ENCODE measurements around the gene FOXR1. TPM values are rescaled to one million over a fixed set of nuclear protein-coding genes. Genes with fewer than 3 reads are reported as not detected.

The FOXR1 gene
- total and polyA plus RNA-seq, 8 donors = not detected

GRCh38 chr11:119029340-119030028, 57.9 kb downstream of the FOXR1 start:
- peak overlapping the region; percentile 77 to 87 (median 86) for H3K27ac ChIP-seq
- peaks cover 4 to 26% (median 11%) of the 10 kb centered on the region in 3 donors for H3K4me1 ChIP-seq
- FAIRE-seq (no peak), DNase-seq (peak; percentile 68 to 84 (median 81)), ATAC-seq (peak; percentile 51 to 72 (median 70))
- no peaks in the 10 kb centered on the region for H3K9me3 ChIP-seq
- H3K4me3 ChIP-seq = peak overlapping the region; percentile 40 to 76 (median 53)
- intact Hi-C loops (cut with DNase I) = no loop called here
- no peak for TF ChIP-seq CTCF (IDR thresholded peaks at IDR 0.05)
- H3K27me3 ChIP-seq = no peaks in the 10 kb centered on the region
- H3K36me3 ChIP-seq = peaks cover 0 to 12% (median 11%) of the 10 kb centered on the region in 3 donors
- WGBS, 2 donors = 10 to 12% methylated on average over 10 of the region's 10 CpGs

GRCh38 chr11:119030029-119030328, 58.4 kb downstream of the FOXR1 start:
- TF ChIP-seq CTCF (IDR thresholded peaks at IDR 0.05) = no peak
- 1% methylated on average over 13 of the region's 13 CpGs for WGBS, 2 donors
- Histone ChIP-seq H3K4me3 (peak overlapping the region; percentile 40 to 76 (median 53)), H3K27ac (peak overlapping the region; percentile 77 to 87 (median 86)), H3K36me3 (peaks cover 0 to 11% (median 6%) of the 10 kb centered on the region in 3 donors), H3K4me1 (peaks cover 4 to 26% (median 11%) of the 10 kb centered on the region in 3 donors), H3K27me3 (no peaks in the 10 kb centered on the region), H3K9me3 (no peaks in the 10 kb centered on the region)
- ATAC-seq = no peak
- DNase-seq = peak in 1 of 6 donors; percentile 38
- intact Hi-C loops (cut with DNase I) = no loop called here
- FAIRE-seq = no peak

GRCh38 chr11:119030329-119031047, 58.9 kb downstream of the FOXR1 start, which contains the start of gene SLC37A4:
Gene SLC37A4, minus strand, starts transcription at chr11:119030877.
- FAIRE-seq (peak; percentile 84), ATAC-seq (peak; percentile 88 to 94 (median 91)), DNase-seq (peak; percentile 98 to 100 (median 99))
- no peaks in the 10 kb centered on the region for H3K9me3 ChIP-seq
- peak within 1 kb of the TSS; percentile 40 to 76 (median 53) for H3K4me3 ChIP-seq
- peaks cover 4 to 26% (median 11%) of the 10 kb centered on the region in 3 donors for H3K4me1 ChIP-seq
- peaks cover 0 to 7% (median under 1%) of the 10 kb centered on the region in 3 donors for H3K36me3 ChIP-seq
- peak in 3 of 4 donors; percentile 78 to 89 (median 80) for TF ChIP-seq CTCF (IDR thresholded peaks at IDR 0.05)
- no peaks in the 10 kb centered on the region for H3K27me3 ChIP-seq
- H3K27ac ChIP-seq = peak within 1 kb of the TSS; percentile 77 to 87 (median 86)
- 0% methylated on average over 57 to 67 of the region's 67 CpGs for WGBS, 2 donors
- intact Hi-C loops (cut with DNase I) = no loop called here

Small RNA genes within 50 kb of the gene (microRNA-seq; reads per million reads assigned to microRNA genes)
- gene MIR3656 = 0 to 1.5 reads per million in 2 donors

Other genes with a start within 250 kb of the FOXR1 start
- 10 to 100 TPM; 38.3 to 74.2 (median 54.9) TPM for gene DDX6, start 180.6 kb upstream of the FOXR1 start, total RNA-seq
- 10 to 100 TPM; 16.1 to 20.8 TPM for gene DDX6, start 180.6 kb upstream of the FOXR1 start, polyA plus RNA-seq
- gene CXCR5, start 87.9 kb upstream of the FOXR1 start, total RNA-seq = under 1 TPM; 0.06 to 0.20 (median 0.12) TPM
- under 1 TPM; 0.11 to 0.19 TPM for gene CXCR5, start 87.9 kb upstream of the FOXR1 start, polyA plus RNA-seq
- gene BCL9L, start 45.8 kb upstream of the FOXR1 start, total RNA-seq = 10 to 100 TPM; 15.2 to 40.8 (median 23.3) TPM
- gene BCL9L, start 45.8 kb upstream of the FOXR1 start, polyA plus RNA-seq = 10 to 100 TPM in 1 of 2 donors, 1 to 10 TPM in 1; 6.5 to 31.4 TPM
- gene UPK2, start 15.5 kb upstream of the FOXR1 start, total RNA-seq = under 1 TPM in 1 of 6 donors, not detected in 5; 0.16 TPM
- under 1 TPM; 0.09 to 0.19 TPM for gene UPK2, start 15.5 kb upstream of the FOXR1 start, polyA plus RNA-seq
- gene CENATAC, start 26.4 kb downstream of the FOXR1 start, total RNA-seq = 10 to 100 TPM in 4 of 6 donors, 1 to 10 TPM in 2; 9.1 to 21.3 (median 14.0) TPM
- gene CENATAC, start 26.4 kb downstream of the FOXR1 start, polyA plus RNA-seq = 10 to 100 TPM; 61.1 to 86.2 TPM
- gene RPS25, start 46.6 kb downstream of the FOXR1 start, total RNA-seq = 100 to 1,000 TPM; 536 to 863 (median 675) TPM
- 1,000 to 10,000 TPM; 1,298 to 1,472 TPM for gene RPS25, start 46.6 kb downstream of the FOXR1 start, polyA plus RNA-seq
- 10 to 100 TPM; 13.7 to 36.5 (median 27.2) TPM for gene TRAPPC4, start 47.0 kb downstream of the FOXR1 start, total RNA-seq
- gene TRAPPC4, start 47.0 kb downstream of the FOXR1 start, polyA plus RNA-seq = 10 to 100 TPM; 21.6 to 55.7 TPM
- 10 to 100 TPM; 27.1 to 41.6 (median 32.6) TPM for gene SLC37A4, start 59.1 kb downstream of the FOXR1 start, total RNA-seq
- 100 to 1,000 TPM in 1 of 2 donors, 10 to 100 TPM in 1; 67.0 to 163 TPM for gene SLC37A4, start 59.1 kb downstream of the FOXR1 start, polyA plus RNA-seq
- gene HYOU1, start 85.4 kb downstream of the FOXR1 start, total RNA-seq = 100 to 1,000 TPM; 105 to 210 (median 169) TPM
- gene HYOU1, start 85.4 kb downstream of the FOXR1 start, polyA plus RNA-seq = 10 to 100 TPM; 79.2 to 79.8 TPM
- gene VPS11, start 96.1 kb downstream of the FOXR1 start, total RNA-seq = 10 to 100 TPM; 14.2 to 21.2 (median 16.0) TPM
- gene VPS11, start 96.1 kb downstream of the FOXR1 start, polyA plus RNA-seq = 10 to 100 TPM; 34.2 to 47.4 TPM
- gene HMBS, start 113.1 kb downstream of the FOXR1 start, total RNA-seq = 10 to 100 TPM in 1 of 6 donors, 1 to 10 TPM in 5; 4.8 to 15.1 (median 8.6) TPM
- 10 to 100 TPM; 18.9 TPM for gene HMBS, start 113.1 kb downstream of the FOXR1 start, polyA plus RNA-seq
- gene DPAGT1, start 130.1 kb downstream of the FOXR1 start, total RNA-seq = 10 to 100 TPM; 21.3 to 46.2 (median 26.1) TPM
- gene DPAGT1, start 130.1 kb downstream of the FOXR1 start, polyA plus RNA-seq = 10 to 100 TPM; 30.6 to 31.9 TPM
- 1 to 10 TPM; 4.9 to 9.1 (median 6.7) TPM for gene C2CD2L, start 135.6 kb downstream of the FOXR1 start, total RNA-seq
- 10 to 100 TPM; 11.9 to 12.3 TPM for gene C2CD2L, start 135.6 kb downstream of the FOXR1 start, polyA plus RNA-seq
- 10 to 100 TPM in 3 of 6 donors, 1 to 10 TPM in 3; 8.6 to 19.3 (median 11.3) TPM for gene HINFP, start 149.8 kb downstream of the FOXR1 start, total RNA-seq
- gene HINFP, start 149.8 kb downstream of the FOXR1 start, polyA plus RNA-seq = 10 to 100 TPM; 16.7 to 21.3 TPM
- gene ABCG4, start 177.3 kb downstream of the FOXR1 start, total RNA-seq = not detected
- gene ABCG4, start 177.3 kb downstream of the FOXR1 start, polyA plus RNA-seq = under 1 TPM; 0.11 to 0.21 TPM
- gene NLRX1, start 197.0 kb downstream of the FOXR1 start, total RNA-seq = 10 to 100 TPM in 1 of 6 donors, 1 to 10 TPM in 5; 6.9 to 12.6 (median 7.5) TPM
- 1 to 10 TPM; 6.5 to 7.9 TPM for gene NLRX1, start 197.0 kb downstream of the FOXR1 start, polyA plus RNA-seq
- gene NHERF4, start 213.7 kb downstream of the FOXR1 start, total RNA-seq = 1 to 10 TPM in 2 of 6 donors, under 1 TPM in 3, not detected in 1; 0.38 to 1.6 (median 0.84) TPM
- gene NHERF4, start 213.7 kb downstream of the FOXR1 start, polyA plus RNA-seq = 1 to 10 TPM; 2.5 to 4.7 TPM
- 1 to 10 TPM; 3.3 to 9.8 (median 4.3) TPM for gene CBL, start 234.6 kb downstream of the FOXR1 start, total RNA-seq
- 1 to 10 TPM; 2.0 to 2.6 TPM for gene CBL, start 234.6 kb downstream of the FOXR1 start, polyA plus RNA-seq

Measured in pancreas (tissue), 10 donors.